ENCODE results near the gene LYL1. TPM values are rescaled to one million over a fixed set of nuclear protein-coding genes. Genes with fewer than 3 reads are reported as not detected.

Gene LYL1
- total and polyA plus RNA-seq, 9 of the 15 experiments (the other 6 are each of a cell fraction or from before 2014, with no cell fraction given), result 1.3 to 266 (median 34.0) TPM

DNA sequence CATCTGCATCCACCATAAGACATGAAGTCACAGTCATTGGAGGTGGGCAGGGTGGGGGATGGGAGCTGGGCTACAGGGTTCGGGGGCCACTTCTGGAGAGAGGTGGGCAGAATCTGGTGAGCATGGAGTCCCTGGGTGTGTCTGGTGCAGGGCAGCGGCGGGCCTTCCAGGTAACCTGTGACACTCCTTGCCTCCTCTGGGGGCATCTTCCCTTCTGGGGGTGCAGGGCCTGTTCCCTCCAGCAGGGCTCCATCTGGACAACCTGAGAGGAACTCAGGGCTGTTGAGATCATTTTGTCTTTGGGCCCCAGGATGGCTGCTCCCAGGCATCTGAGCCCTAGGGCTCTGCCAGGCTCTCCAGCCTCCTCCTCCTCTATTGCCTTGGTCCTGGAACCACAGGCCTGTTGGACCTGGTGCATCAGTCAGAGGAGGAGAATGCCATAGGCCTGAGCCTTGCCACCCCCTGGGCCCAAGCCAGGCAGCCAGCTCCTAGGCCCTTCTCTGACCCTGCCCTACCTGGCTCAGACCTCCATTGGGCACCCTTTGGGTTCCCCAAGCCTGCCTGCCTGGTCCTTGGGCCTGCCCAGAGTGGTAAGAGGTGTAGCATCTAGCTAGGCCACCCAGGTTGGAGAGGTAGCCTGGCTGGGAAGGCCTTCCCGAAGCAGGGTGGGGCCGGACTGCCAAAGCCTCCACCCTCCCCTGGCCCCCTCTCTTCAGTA lies 13.4 kb downstream of the LYL1 start (continued):
- peak; percentile 70 for TF ChIP-seq CTCFL (IDR thresholded peaks at IDR 0.05; ENCODE audit: borderline replicate concordance, insufficient read depth, low read depth, low read length, poor library complexity, severe bottlenecking)

DNA sequence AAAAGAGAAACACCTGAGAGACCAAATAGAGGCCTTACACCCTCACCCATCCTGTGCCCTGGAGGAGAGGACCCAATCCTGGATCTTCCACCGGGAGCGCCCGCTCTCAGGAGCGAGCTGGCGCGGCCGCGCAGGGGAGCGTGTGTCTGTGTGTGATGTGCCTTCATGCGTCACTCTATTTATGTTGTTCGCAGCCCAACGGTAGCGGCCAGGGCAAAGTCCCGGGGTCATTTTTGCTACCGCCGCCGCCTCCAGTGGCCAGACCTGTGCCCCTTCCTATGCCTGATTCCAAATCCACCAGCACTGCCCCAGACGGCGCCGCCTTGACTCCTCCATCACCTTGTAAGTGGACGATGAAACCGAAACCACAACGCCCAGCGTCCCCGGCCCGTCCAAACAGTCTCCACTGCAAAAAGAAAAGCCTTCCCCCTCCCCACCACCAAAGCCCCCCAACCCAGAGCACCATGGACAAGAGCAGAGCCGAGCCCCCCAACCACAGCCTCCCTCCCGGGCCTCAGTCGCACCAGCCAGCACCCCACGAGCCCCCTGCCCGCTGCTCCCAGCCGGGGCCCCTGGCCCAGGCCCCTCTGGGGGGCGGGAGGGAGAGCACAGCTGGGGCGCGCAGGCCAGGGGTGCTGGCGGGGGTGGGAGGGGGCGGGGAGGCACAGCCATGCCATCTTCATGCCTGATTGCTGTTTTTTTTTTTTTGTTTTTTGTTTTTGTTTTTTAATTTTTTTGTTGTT lies 14.7 kb downstream of the LYL1 start:
- Histone ChIP-seq H3K4me1 (replicated peaks in 1 of 2; ENCODE audit: control insufficient read depth in 2 of 2, insufficient read depth in 2 of 2, low read length in 2 of 2) (peaks cover 0 to 47% of the 10 kb centered on the region in 2 experiments; a peak in 4 of 5 replicates), H3K4me3 (no peak overlapping the region), H4K20me1 (replicated peaks; ENCODE audit: control insufficient read depth, insufficient read depth, low read length) (no peaks in the 10 kb centered on the region), H3K4me2 (ENCODE audit: insufficient read depth, low read length) (no peak overlapping the region), H3K36me3 (ENCODE audit: control insufficient read depth, insufficient read depth, low read length) (peaks cover 10% of the 10 kb centered on the region; the same call in 1 of the 3 replicates), H3K9me3 (replicated peaks; ENCODE audit: control insufficient read depth, insufficient read depth, low read depth, low read length) (no peaks in the 10 kb centered on the region), H3K27ac (ENCODE audit: extremely low read depth, low read depth, low read length) (no peak overlapping the region), H3K79me2 (ENCODE audit: control insufficient read depth, insufficient read depth, low read length) (no peaks in the 10 kb centered on the region), H3K27me3 (ENCODE audit: control insufficient read depth in 2 of 2, insufficient read depth in 2 of 2, low read length in 2 of 2) (no peaks in the 10 kb centered on the region), H3K9me1 (ENCODE audit: control insufficient read depth, insufficient read depth, low read length) (no peaks in the 10 kb centered on the region), H2AFZ (ENCODE audit: low read depth, low read length) (no peak overlapping the region), H3K9ac (ENCODE audit: insufficient read depth in 1 of 2, low read depth in 2 of 2, low read length in 2 of 2) (no peak overlapping the region)
- BruUV-seq (replicated peaks), result no TSS peak
- no peak for DNase-seq (ENCODE audit: extremely low read depth in 1 of 4, low spot score in 3 of 4)
- no peak for FAIRE-seq
- TF ChIP-seq EHMT2 (IDR thresholded peaks at IDR 0.05), result no peak
- CTCF ChIA-PET (ENCODE audit: low intra/inter-chr PET ratio), result no interaction called here
- POLR2A ChIA-PET, result interaction anchor here (0.6 kb wide), 1 partner anchor 149 kb away, joined by 3 read pairs; no protein-coding TSS in a partner anchor
- WGBS (ENCODE audit: insufficient coverage, low coverage, missing lambda C conversion rate), result 87% methylated on average over 31 of the region's 37 CpGs
- in situ Hi-C loops (cut with MboI) (no loop called here), intact Hi-C loops (cut with micrococcal nuclease) (no loop called here)
- ATAC-seq, result no peak

All from K562 (cell line).